ENCODE measurements around the gene STAMBPL1.

The STAMBPL1 gene

GRCh38 chr10:88957381-88957780, 77.3 kb downstream of the STAMBPL1 start:
- DNase-seq = no peak

GRCh38 chr10:88958721-88959120, 78.7 kb downstream of the STAMBPL1 start:
- no peak for DNase-seq

- no peak for DNase-seq
Measured at GRCh38 chr10:88960802-88961201, 80.8 kb downstream of the STAMBPL1 start.

- no peak for DNase-seq
Measured at GRCh38 chr10:88961266-88961665, 81.2 kb downstream of the STAMBPL1 start.

- no peak for DNase-seq
Measured at GRCh38 chr10:88962336-88962735, 82.3 kb downstream of the STAMBPL1 start.

- DNase-seq = no peak
Measured at GRCh38 chr10:88963318-88963717, 83.3 kb downstream of the STAMBPL1 start.

- no peak for DNase-seq
Measured at GRCh38 chr10:88964360-88964759, 84.3 kb downstream of the STAMBPL1 start.

- DNase-seq = no peak
Measured at GRCh38 chr10:88964869-88965415, 84.9 kb downstream of the STAMBPL1 start.

- peak in 1 of 2 experiments; percentile 4 for DNase-seq
Measured at GRCh38 chr10:88966797-88967196, 86.8 kb downstream of the STAMBPL1 start.

GRCh38 chr10:88968391-88968790, 88.3 kb downstream of the STAMBPL1 start:
- no peak for DNase-seq

GRCh38 chr10:88971221-88972061, 91.4 kb downstream of the STAMBPL1 start:
- peak in 1 of 2 experiments; percentile 61 for DNase-seq
